Neural progenitor cell (in vitro differentiated cells): ENCODE data around the gene ZNF391.
"Not testable (repeated sequence)": the region's sequence is repeated elsewhere in the genome, so short reads cannot be mapped to it uniquely, and the experiment has no call there.

Experiments used
- CTCF ChIP-seq: fragments of 200-600 bp; sonication (generic); IDR thresholded peaks from 2 replicates; pipeline ENCODE4 v1.5.1; 2017; ENCODE audit warnings: antibody characterized with exemption, mild to moderate bottlenecking
- EZH2 ChIP-seq: fragments of 200-600 bp; sonication (generic); IDR thresholded peaks from 2 replicates; pipeline ENCODE4 v1.6.1; 2017; ENCODE audit warnings: antibody characterized with exemption, mild to moderate bottlenecking, moderate library complexity
- EZH2phosphoT487 ChIP-seq: fragments of 200-600 bp; sonication (generic); IDR thresholded peaks from 2 replicates; pipeline ENCODE4 v1.6.1; 2017; ENCODE audit warnings: antibody characterized with exemption

- not testable (repeated sequence) for TF ChIP-seq EZH2phosphoT487, CTCF, EZH2
Measured at GRCh38 chr6:27378406-27378805, 10.2 kb upstream of the ZNF391 start.
